ENCODE measurements around the gene TMEM8B.

Gene TMEM8B

DNA sequence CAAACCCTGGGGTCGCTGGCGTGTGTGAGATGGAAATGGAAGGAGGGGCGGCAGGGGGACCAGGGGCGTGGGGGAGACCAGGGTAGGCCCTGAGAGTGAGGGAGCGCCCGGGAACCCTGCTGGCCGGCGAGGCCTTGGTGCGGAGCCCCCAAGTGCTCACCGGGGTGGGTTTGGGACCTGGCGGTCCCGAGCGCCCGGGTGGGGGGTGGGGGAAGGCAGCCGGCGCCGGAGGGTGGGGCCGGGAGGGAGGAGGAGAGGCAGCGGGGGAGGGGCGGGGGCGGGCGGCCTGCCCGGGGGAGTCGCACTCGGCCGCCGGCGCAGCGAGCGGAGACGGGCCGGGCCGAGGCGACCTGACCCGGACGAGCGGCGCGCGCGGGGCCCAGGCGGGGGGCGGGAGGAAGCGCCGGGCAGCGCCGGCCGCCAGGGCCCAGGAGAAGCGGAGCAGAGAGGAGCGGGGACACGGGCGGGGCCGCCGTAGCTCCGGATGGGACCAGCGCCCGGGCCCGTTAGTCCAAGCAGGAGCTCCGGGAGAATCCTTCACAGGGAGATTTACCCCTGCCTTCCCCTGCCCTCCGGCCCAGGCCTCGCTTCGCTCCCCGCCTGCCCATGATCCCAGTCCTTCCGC is 37.6 kb upstream of the TMEM8B start, which contains the start of gene NPR2:
Gene NPR2, plus strand, starts transcription at position 295 of the 625 bp plus-strand sequence. CDS start 818 bp downstream, outside the sequence.
- DNase-seq (ENCODE audit: low read depth): peak; percentile 10
- peak within 1 kb of the TSS; percentile 33 for H3K4me3 ChIP-seq (ENCODE audit: low read length)
- TF ChIP-seq, protein P1, sequence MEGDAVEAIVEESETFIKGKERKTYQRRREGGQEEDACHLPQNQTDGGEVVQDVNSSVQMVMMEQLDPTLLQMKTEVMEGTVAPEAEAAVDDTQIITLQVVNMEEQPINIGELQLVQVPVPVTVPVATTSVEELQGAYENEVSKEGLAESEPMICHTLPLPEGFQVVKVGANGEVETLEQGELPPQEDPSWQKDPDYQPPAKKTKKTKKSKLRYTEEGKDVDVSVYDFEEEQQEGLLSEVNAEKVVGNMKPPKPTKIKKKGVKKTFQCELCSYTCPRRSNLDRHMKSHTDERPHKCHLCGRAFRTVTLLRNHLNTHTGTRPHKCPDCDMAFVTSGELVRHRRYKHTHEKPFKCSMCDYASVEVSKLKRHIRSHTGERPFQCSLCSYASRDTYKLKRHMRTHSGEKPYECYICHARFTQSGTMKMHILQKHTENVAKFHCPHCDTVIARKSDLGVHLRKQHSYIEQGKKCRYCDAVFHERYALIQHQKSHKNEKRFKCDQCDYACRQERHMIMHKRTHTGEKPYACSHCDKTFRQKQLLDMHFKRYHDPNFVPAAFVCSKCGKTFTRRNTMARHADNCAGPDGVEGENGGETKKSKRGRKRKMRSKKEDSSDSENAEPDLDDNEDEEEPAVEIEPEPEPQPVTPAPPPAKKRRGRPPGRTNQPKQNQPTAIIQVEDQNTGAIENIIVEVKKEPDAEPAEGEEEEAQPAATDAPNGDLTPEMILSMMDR (IDR thresholded peaks at IDR 0.05; ENCODE audit: insufficient read depth, low read depth, low read length, missing control alignments): no peak

DNA sequence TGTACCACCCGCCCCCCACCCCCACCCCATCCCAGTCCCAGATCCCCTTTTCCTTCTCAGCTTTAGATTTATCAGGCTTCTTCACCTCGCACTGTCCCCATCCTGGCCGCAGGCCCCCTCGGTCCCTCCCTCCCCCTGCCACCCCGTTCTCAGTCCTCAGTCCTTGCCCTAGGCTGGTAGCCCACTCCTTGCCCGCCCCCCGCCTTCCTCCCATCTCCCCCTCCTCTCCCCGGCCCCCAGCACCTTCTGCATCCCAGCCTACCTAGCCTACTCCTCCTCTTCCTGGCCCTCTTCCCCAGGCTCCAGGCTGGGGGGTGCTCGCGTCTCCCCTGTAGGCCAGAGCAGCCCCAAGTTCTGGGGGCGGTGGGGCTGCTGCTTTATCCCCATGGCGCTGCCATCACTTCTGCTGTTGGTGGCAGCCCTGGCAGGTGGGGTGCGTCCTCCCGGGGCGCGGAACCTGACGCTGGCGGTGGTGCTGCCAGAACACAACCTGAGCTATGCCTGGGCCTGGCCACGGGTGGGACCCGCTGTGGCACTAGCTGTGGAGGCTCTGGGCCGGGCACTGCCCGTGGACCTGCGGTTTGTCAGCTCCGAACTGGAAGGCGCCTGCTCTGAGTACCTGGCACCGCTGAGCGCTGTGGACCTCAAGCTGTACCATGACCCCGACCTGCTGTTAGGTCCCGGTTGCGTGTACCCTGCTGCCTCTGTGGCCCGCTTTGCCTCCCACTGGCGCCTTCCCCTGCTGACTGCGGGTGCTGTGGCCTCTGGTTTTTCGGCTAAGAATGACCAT is 36.8 kb upstream of the TMEM8B start:
- TF ChIP-seq, protein P1 (IDR thresholded peaks at IDR 0.05; ENCODE audit: insufficient read depth, low read depth, low read length, missing control alignments): no peak
- H3K4me3 ChIP-seq (ENCODE audit: low read length): no peak overlapping the region
- no peak for DNase-seq (ENCODE audit: low read depth)

DNA sequence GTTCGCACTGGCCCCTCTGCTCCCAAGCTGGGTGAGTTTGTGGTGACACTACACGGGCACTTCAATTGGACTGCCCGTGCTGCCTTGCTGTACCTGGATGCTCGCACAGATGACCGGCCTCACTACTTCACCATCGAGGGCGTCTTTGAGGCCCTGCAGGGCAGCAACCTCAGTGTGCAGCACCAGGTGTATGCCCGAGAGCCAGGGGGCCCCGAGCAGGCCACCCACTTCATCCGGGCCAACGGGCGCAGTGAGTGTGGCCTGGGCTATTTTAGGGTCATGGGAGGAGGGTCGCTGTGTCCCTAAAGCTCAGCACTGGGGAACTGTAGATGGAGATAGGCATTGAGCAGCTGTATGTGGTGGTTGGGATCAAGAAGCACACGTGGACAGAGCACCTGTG is 36.2 kb upstream of the TMEM8B start:
- no peak overlapping the region for H3K4me3 ChIP-seq (ENCODE audit: low read length)
- DNase-seq (ENCODE audit: low read depth): no peak
- TF ChIP-seq, protein P1 (IDR thresholded peaks at IDR 0.05; ENCODE audit: insufficient read depth, low read depth, low read length, missing control alignments): no peak

DNA sequence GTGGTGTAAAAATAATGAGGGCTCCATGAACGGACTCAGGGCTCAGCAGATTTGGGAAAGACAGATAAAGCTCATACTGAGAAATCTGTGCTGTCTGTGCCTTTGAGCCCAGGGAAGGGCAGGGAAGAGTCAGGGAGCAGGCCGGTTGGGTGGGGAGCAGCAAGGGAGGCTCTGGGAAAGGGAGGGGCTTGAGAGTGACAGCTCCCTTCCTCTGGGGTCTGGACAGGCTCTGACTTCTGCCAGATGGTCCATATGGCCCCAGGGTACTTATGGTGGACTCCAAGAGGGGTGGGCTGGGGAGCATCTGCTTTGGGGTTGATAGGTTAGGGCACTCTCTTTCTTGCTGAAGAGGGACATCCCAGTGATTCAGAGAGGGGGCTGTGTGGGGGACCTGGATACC is 35.6 kb upstream of the TMEM8B start:
- DNase-seq (ENCODE audit: low read depth): no peak
- no peak overlapping the region for H3K4me3 ChIP-seq (ENCODE audit: low read length)
- TF ChIP-seq, protein P1 (IDR thresholded peaks at IDR 0.05; ENCODE audit: insufficient read depth, low read depth, low read length, missing control alignments): no peak

DNA sequence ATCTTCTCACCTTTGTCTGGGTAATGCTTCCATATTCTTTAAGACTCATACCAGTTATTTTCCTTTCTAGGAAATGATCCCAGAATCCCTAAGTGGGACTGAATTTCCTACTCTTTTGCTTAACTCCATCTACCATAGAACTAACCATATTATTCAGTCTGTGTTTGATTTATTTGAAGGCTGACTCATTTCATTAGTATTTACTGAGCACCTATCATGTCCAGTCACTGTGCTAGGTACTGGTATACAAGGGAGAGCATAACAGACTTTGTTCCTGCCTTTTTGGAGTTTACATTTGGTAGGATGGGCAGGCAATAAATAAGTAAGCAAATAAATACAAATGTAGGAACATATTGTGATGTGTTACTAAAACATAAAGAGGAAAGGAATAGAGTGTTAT is 33.3 kb upstream of the TMEM8B start:
- TF ChIP-seq, protein P1 (IDR thresholded peaks at IDR 0.05; ENCODE audit: insufficient read depth, low read depth, low read length, missing control alignments): no peak
- H3K4me3 ChIP-seq (ENCODE audit: low read length): no peak overlapping the region
- peak; percentile 59 for DNase-seq (ENCODE audit: low read depth)

DNA sequence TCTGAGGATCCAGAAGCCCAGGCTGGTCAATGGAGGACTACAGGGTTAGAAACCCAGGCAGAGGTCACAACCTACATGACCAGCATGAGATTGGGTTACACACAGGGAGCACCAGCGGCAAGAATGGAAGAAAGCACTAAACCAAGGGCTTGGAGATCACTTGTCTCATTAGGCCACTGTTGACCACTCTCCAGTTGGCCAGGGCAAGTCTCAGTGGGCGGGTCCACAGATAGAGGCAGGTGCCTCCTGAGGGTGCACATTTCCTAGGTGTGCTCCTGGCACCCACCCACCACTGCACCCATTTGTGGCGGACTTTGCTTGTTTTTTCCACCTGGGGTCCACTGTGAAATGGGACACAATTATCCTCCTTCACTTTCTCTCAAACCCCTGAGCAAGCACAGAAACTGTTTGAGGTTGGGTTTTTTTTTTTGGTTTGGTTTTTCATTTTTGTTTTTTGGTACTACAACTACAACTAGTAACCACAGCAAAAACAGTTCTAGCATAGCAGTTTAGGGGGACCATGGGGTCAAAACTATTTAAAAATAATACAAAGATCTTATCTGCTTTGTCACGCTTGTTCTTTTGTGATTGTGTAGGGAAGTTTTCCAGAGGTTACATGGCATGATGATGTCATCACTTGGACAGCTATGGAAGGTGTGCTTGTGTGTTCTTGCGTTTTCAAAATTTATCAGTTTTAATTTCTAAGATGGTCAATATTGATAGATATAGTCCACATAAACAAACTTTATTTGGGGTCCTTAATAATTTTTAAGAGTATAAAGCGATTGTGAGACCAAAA is 31.5 kb upstream of the TMEM8B start:
- H3K4me3 ChIP-seq (ENCODE audit: low read length): no peak overlapping the region
- TF ChIP-seq, protein P1 (IDR thresholded peaks at IDR 0.05; ENCODE audit: insufficient read depth, low read depth, low read length, missing control alignments): no peak
- DNase-seq (ENCODE audit: low read depth): no peak
